Dendritic cell treated with granulocyte-macrophage colony-stimulating factor and Interleukin-4, amounts not matched to agents 40 ng/mL and 50 ng/mL, for 4 days (primary cell): ENCODE measurements around the gene SRPX.

Source experiments
- H3K27ac Mint-ChIP-seq: one replicate; pipeline ENCODE4 v1.8.0; 2022; ENCODE audit warnings: mild to moderate bottlenecking, mixed read lengths
- H3K27me3 Mint-ChIP-seq: one replicate; pipeline ENCODE4 v1.8.0; 2022; ENCODE audit warnings: mild to moderate bottlenecking, mixed read lengths
- H3K36me3 Mint-ChIP-seq: one replicate; pipeline ENCODE4 v1.8.0; 2022; ENCODE audit warnings: low read depth, mixed read lengths
- H3K4me1 Mint-ChIP-seq: one replicate; pipeline ENCODE4 v1.8.0; 2022; ENCODE audit warnings: low read depth, mixed read lengths
- H3K4me3 Mint-ChIP-seq: one replicate; pipeline ENCODE4 v1.8.0; 2022; ENCODE audit warnings: mild to moderate bottlenecking, moderate library complexity, mixed read lengths
- H3K9me3 Mint-ChIP-seq: one replicate; pipeline ENCODE4 v1.8.0; 2022; ENCODE audit warnings: mixed read lengths
- intact Hi-C: fragments of 100-400 bp; cut with micrococcal nuclease; formaldehyde crosslinking; loops from one replicate; pipeline ENCODE4 v1.15.0; 2022

Gene SRPX

GRCh38 chrX:38105216-38105725, 115.4 kb downstream of the SRPX start:
- Mint-ChIP-seq H3K27ac (no peak overlapping the region), H3K4me3 (no peak overlapping the region), H3K36me3 (no peaks in the 10 kb centered on the region), H3K9me3 (no peaks in the 10 kb centered on the region), H3K27me3 (no peaks in the 10 kb centered on the region), H3K4me1 (peaks cover 5% of the 10 kb centered on the region)
- intact Hi-C loops: no loop called here

DNA sequence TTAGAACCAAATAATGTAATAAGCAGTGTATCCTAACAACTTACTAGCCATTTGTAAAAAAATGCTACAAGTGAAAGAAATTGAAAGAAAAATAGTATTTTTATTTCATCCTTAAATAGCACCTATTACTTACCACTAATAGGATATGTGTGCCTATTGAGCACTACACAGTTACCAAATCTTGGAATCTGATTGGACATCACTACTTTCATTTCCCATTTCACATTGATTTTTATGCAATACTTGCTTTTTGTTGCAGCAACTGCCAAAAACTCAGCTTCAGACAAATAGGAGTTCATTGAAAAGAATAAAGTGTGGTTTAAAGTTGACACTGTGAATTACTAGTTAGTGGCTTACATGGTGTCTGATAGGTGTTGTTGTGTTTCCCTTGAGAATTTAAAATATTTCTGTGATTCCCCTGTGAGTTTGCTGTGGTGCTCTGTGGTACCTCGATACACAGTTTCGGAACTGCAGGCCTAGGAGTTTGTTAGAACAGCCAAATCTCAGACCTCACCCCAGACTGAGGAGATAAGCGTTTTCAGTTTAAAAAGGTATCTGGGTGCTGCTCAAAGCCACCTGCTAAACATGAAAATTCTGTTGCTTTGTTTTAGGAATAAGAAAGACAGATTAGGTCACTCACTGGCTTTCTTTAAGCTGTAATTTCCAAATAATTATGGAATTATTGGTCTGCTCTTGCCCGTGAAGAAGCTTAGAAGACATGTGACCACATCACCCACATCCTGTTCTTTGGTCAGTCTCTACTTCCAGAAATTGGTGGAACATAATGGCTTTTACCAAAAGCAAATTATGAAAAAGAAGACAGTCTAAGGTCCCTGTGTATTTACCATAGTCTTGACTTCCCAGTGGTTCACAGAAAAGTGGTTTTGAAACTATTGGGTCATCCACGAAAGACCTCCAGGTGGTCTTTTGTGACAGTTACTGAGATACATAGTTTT, 116.5 kb downstream of the SRPX start:
- H3K27me3 Mint-ChIP-seq: no peaks in the 10 kb centered on the region
- intact Hi-C loops: no loop called here
- H3K9me3 Mint-ChIP-seq: no peaks in the 10 kb centered on the region
- no peak overlapping the region for H3K27ac Mint-ChIP-seq
- H3K4me1 Mint-ChIP-seq: peaks cover under 1% of the 10 kb centered on the region
- H3K4me3 Mint-ChIP-seq: no peak overlapping the region
- H3K36me3 Mint-ChIP-seq: no peaks in the 10 kb centered on the region

- Mint-ChIP-seq H3K4me3 (no peak overlapping the region), H3K27ac (no peak overlapping the region), H3K27me3 (no peaks in the 10 kb centered on the region), H3K36me3 (no peaks in the 10 kb centered on the region), H3K9me3 (no peaks in the 10 kb centered on the region), H3K4me1 (no peaks in the 10 kb centered on the region)
- intact Hi-C loops: no loop called here
Measured at GRCh38 chrX:38102875-38103274, 117.8 kb downstream of the SRPX start.

DNA sequence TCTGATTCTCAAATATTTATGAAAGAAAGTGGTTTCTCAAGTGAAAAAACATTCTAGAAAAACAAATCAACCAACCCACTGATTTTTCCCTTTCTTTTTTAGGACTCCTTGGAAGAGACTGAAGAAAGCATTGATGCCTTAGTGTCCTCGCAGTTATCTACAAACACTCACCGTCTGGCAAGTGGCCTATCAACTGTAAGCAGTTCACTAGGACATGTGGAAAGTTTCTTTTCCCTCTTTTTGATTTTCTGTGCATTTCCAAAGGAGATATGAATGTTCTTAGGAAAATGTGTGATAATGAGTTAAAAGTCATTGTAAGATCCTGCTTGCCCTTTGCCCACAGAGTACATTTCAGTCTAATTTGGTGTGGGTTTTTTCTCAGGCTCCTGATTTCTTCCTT, 118.4 kb downstream of the SRPX start:
- no peaks in the 10 kb centered on the region for H3K4me1 Mint-ChIP-seq
- intact Hi-C loops: no loop called here
- H3K4me3 Mint-ChIP-seq: no peak overlapping the region
- H3K36me3 Mint-ChIP-seq: no peaks in the 10 kb centered on the region
- H3K27ac Mint-ChIP-seq: no peak overlapping the region
- no peaks in the 10 kb centered on the region for H3K9me3 Mint-ChIP-seq
- H3K27me3 Mint-ChIP-seq: no peaks in the 10 kb centered on the region

- no peak overlapping the region for H3K4me3 Mint-ChIP-seq
- no peak overlapping the region for H3K27ac Mint-ChIP-seq
- no peaks in the 10 kb centered on the region for H3K9me3 Mint-ChIP-seq
- H3K4me1 Mint-ChIP-seq: no peaks in the 10 kb centered on the region
- no peaks in the 10 kb centered on the region for H3K36me3 Mint-ChIP-seq
- intact Hi-C loops: no loop called here
- no peaks in the 10 kb centered on the region for H3K27me3 Mint-ChIP-seq
Measured at GRCh38 chrX:38099688-38100087, 121.0 kb downstream of the SRPX start.
